Activated T-cell treated with anti-CD3 and anti-CD28 coated beads, Interleukin-2, amount 50 U/mL, for 4 hours (primary cell): ENCODE measurements around the gene RUNX1. TPM values are rescaled to one million over a fixed set of nuclear protein-coding genes. Genes with fewer than 3 reads are reported as not detected.

Experiments
- ATAC-seq, 2 donors: fragments of 200-7000 bp; cut with Tn5 transposase; one replicate each; pipeline ENCODE4 v1.10.0; 2021
- DNase-seq: peaks from one replicate; pipeline ENCODE4 v3.0.0-alpha.2; 2020
- H3K27me3 Mint-ChIP-seq: one replicate; pipeline ENCODE4 v1.8.0; 2021; ENCODE audit warnings: low read depth, mixed read lengths
- H3K36me3 Mint-ChIP-seq: one replicate; pipeline ENCODE4 v1.8.0; 2022; ENCODE audit warnings: mixed read lengths; ENCODE audit not compliant: insufficient read depth
- H3K4me1 Mint-ChIP-seq: one replicate; pipeline ENCODE4 v1.8.0; 2021; ENCODE audit warnings: low read depth, mixed read lengths
- H3K4me3 Mint-ChIP-seq: one replicate; pipeline ENCODE4 v1.8.0; 2021; ENCODE audit warnings: mild to moderate bottlenecking, moderate library complexity, mixed read lengths
- H3K9me3 Mint-ChIP-seq: one replicate; pipeline ENCODE4 v1.8.0; 2021; ENCODE audit warnings: mixed read lengths
- total RNA-seq, 3 donors: library from RNA; stranded (reverse); gene quantifications; one replicate each; pipeline ENCODE4 v1.2.1, GENCODE V29; 2021

The RUNX1 gene
- total RNA-seq, 3 donors from 2014 or later = 91.6 to 116 (median 99.9) TPM

DNA sequence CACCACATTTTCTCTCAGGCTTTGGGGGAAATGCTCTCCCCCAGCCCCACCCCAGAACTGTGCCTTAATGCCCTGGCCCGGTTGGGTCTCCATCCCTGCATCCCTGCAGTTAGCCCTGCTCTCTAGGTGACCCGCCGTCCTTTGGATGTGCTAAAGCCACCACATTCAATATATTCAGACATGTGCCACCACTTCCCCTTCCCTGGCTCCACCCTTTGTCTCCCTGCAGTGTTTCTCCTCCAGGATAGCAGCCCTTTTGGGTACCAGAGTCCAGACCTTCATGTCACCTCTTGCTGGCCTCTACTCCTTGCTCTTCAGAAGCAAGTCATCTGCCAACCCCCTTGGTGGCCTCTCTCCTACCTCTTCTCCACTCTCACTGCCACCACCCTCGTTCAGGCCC is 41.8 kb downstream of the RUNX1 start:
- Mint-ChIP-seq H3K36me3 (peaks cover 40% of the 10 kb centered on the region), H3K4me1 (peaks cover 89% of the 10 kb centered on the region), H3K27me3 (no peaks in the 10 kb centered on the region), H3K9me3 (no peaks in the 10 kb centered on the region), H3K4me3 (no peak overlapping the region)
- DNase-seq (no peak), ATAC-seq (no peak)

- peaks cover 88% of the 10 kb centered on the region for H3K4me1 Mint-ChIP-seq
- peaks cover 40% of the 10 kb centered on the region for H3K36me3 Mint-ChIP-seq
- no peak for DNase-seq
Observed at GRCh38 chr21:35006771-35007170, 42.3 kb downstream of the RUNX1 start.

DNA sequence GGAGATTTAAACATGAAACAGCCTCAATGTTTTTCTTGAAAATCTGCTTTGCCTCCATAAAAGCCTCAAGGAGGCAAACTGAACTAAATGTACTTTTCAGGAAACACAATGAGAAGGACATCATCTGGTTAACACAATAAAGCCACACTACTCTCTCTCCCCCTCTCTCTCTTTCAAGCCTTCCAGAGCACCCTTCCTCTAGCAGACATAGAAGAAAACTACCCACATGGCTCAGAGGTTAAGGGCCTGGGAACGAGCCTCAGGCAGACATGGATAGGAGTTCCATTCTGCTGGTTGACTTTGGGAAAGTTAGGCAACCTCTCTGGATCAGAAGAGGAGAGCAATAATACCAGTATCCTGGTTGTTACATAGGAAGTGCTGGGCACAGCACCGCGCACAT is 42.9 kb downstream of the RUNX1 start:
- H3K4me1 Mint-ChIP-seq = peaks cover 88% of the 10 kb centered on the region
- DNase-seq (no peak), ATAC-seq (no peak)
- H3K36me3 Mint-ChIP-seq = peaks cover 40% of the 10 kb centered on the region
- H3K4me3 Mint-ChIP-seq = no peak overlapping the region
- no peaks in the 10 kb centered on the region for H3K9me3 Mint-ChIP-seq
- no peaks in the 10 kb centered on the region for H3K27me3 Mint-ChIP-seq

More at GRCh38 chr21:35006771-35007170, 42.3 kb downstream of the RUNX1 start:
- H3K4me3 Mint-ChIP-seq = no peak overlapping the region
- ATAC-seq = no peak
- H3K27me3 Mint-ChIP-seq = no peaks in the 10 kb centered on the region
- H3K9me3 Mint-ChIP-seq = no peaks in the 10 kb centered on the region

DNA sequence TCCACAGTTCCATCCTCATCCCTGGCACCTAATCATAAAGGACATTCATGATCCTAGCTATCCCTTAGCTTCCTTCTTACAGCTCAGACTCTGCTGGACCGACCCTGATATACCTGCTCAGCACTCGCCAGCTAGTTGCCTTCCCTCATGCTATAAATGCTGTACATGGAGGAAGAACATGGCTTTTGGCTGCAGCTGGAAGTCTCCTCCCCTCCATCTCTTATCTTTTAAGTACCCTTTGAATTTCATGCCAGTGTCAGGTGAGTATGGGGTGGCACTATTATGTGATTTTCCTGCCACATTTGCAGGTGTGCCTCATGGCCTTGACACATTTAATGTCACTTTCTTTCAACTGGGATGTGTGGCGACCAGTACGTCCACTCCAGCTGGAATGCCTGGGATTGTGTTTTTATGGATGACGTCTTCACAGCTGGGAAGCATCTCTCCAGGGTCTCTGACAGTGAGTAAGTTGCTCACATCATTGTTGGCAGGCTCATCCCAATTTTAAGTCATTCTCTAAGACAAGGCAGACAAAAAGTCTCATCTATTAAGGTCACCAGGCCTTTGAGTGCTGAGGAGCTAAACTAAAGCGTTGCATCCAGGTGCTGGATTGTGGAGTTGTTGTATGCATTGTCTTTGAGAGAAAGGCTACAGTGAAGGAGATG is 43.4 kb downstream of the RUNX1 start:
- Mint-ChIP-seq H3K27me3 (no peaks in the 10 kb centered on the region), H3K9me3 (no peaks in the 10 kb centered on the region), H3K36me3 (peaks cover 41% of the 10 kb centered on the region), H3K4me1 (peaks cover 85% of the 10 kb centered on the region), H3K4me3 (no peak overlapping the region)
- ATAC-seq (no peak), DNase-seq (no peak)

GRCh38 chr21:35005077-35005476 is 44.0 kb downstream of the RUNX1 start:
- Mint-ChIP-seq H3K27me3 (no peaks in the 10 kb centered on the region), H3K9me3 (no peaks in the 10 kb centered on the region), H3K4me1 (peaks cover 85% of the 10 kb centered on the region), H3K4me3 (no peak overlapping the region), H3K36me3 (peaks cover 40% of the 10 kb centered on the region)
- DNase-seq (no peak), ATAC-seq (peak in 1 of 2 donors; percentile 7)

DNA sequence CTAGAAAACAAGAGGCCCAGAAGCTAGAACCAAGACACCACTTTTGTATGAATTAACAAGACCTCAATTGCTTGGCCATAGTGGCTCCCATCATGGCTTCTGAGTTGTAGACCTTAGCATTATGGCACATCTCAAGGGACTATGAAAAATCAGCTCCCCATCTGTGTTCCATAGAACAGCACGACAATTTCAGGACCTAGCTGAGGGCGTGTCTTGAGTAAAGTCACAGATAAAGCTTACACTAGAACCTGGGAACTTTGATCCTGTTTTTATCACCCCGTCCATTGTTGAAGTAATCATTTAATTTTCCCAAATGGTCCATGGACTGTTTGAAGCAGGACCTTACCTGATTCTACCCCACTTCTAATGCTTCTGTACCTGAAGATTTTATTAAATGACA is 44.8 kb downstream of the RUNX1 start:
- no peak for ATAC-seq
- Mint-ChIP-seq H3K4me3 (no peak overlapping the region), H3K4me1 (peaks cover 88% of the 10 kb centered on the region), H3K27me3 (no peaks in the 10 kb centered on the region), H3K9me3 (no peaks in the 10 kb centered on the region), H3K36me3 (peaks cover 40% of the 10 kb centered on the region)
- DNase-seq = no peak

DNA sequence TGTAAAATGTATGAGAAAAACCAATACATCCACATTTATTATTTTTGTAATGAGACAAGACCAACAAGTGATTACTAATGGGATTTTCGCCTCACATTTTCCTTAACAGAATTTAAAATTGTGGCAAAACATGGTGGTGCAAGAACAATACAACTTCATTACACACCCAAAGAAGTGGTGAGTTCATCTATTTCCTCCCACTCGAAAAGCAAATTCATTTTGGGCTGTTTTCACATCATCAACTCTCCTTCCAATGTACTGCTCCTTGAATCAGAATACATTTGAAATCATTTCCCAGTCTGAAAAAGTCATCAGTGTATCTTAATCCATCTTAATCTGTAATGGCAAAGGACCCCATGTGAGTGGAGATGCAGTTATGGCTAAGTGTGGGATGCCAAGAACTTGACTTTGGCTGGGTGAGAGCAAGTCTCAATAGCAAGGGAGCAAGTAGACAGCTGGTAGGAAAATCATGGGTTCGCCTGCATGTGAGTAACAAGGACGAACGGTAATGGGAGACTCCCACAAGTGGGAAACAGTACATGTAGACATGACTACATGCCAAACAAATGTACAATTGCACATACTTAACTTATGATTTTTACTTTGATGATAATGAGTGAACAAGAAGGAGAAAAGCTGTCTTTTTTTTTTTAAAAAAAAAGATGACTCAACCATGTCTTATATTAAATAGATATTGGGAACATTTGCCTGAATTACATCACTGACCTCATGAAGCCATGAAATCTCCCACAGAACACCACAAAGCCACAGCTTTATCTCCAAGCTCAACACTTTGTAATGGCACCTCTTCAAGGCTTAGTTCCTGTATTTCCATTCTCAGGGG is 46.0 kb downstream of the RUNX1 start:
- peak; percentile 25 to 45 for ATAC-seq
- Mint-ChIP-seq H3K27me3 (no peaks in the 10 kb centered on the region), H3K4me1 (peaks cover 91% of the 10 kb centered on the region), H3K36me3 (peaks cover 37% of the 10 kb centered on the region), H3K9me3 (no peaks in the 10 kb centered on the region), H3K4me3 (no peak overlapping the region)
- DNase-seq = no peak

DNA sequence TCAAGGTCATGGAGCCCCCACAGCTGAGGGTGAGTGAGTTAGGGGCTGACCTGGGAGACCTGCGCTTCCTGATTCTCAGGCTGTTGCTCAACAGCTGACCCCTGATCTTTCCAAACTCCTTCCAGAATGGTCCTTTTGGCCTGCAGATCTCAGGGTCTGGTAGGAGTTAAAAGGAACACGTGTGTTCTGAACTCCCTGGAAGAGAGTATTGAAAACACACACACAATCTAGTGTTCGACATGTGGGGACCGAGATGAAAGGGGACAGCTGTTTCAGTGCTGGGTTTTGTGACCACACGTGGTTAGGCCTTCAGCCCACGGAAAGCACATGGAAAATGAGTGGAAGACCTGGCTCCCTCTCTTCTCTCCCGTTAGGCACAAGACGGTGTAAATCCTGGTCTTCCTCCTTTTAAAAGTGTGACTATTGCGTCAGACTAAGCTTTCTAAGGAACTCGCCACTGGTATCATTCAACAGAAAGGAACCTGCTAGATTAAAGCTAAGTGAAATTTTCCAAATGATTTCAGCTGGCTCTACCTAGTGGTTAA is 49.6 kb downstream of the RUNX1 start:
- Mint-ChIP-seq H3K4me1 (peaks cover 92% of the 10 kb centered on the region), H3K9me3 (no peaks in the 10 kb centered on the region), H3K27me3 (no peaks in the 10 kb centered on the region), H3K36me3 (peaks cover 27% of the 10 kb centered on the region), H3K4me3 (no peak overlapping the region)
- DNase-seq = no peak
- ATAC-seq = no peak

DNA sequence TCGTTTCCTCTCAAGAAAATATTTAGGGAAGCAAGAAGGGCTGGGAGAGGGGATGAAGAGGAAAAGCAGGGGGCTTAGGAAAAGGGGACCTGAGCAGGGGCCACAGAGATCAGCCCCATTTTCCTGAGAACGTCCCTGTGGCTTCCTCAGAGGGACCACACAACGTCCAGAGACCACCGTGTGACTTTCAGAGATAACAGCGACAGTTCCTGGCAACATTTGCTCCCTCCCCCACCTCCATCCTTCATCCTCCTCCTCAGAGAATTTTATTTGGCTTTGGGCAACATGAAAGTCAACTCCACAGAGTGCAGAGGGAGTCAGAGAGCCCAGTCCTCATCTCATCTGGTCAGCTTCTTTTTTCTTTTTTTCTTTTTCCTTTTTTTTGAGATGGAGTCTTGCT is 50.9 kb downstream of the RUNX1 start:
- DNase-seq = no peak
- H3K9me3 Mint-ChIP-seq = no peaks in the 10 kb centered on the region
- peaks cover 22% of the 10 kb centered on the region for H3K36me3 Mint-ChIP-seq
- H3K4me1 Mint-ChIP-seq = peaks cover 79% of the 10 kb centered on the region
- no peak overlapping the region for H3K4me3 Mint-ChIP-seq
- ATAC-seq = no peak
- no peaks in the 10 kb centered on the region for H3K27me3 Mint-ChIP-seq

GRCh38 chr21:34997294-34997693 is 51.8 kb downstream of the RUNX1 start:
- Mint-ChIP-seq H3K4me3 (no peak overlapping the region), H3K9me3 (no peaks in the 10 kb centered on the region), H3K27me3 (no peaks in the 10 kb centered on the region), H3K4me1 (peaks cover 73% of the 10 kb centered on the region), H3K36me3 (peaks cover 22% of the 10 kb centered on the region)
- DNase-seq = no peak
- no peak for ATAC-seq

DNA sequence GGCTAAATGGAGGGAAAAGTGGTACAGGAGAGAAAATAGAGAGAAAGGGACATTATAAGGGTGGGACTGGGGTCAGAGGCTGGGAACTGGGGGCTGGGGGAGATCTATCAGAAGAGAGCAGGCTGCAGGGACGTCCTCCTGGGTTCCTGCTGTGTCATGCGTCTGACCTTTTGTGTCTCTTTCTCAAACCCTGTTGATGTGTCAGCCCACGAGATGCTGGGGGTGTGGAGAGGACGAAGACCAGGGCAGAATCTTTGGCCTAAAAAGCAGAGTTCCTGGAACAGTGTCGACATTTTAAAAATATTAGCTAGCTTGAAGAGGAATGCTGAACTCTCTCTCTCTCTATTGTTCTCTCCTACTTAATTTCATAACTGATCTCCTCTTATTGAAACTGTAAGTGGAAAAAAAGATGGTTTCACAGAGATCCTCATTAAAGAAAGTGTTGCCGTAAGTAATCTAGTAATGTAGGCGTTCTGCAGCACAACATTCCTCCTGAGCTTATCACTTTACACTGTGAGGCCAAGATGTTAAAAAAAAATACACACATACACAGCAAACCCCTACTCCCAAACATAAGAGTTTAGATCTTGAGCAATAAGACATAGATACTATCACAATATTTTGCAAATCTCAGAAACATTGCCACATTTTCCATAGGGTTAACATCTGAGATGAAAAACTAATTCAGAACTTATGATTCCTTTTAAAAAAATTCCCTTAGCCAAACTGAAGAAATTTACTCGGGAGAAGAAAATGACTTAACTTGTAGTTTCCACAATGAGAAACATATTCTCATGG is 52.6 kb downstream of the RUNX1 start:
- Mint-ChIP-seq H3K27me3 (no peaks in the 10 kb centered on the region), H3K4me3 (peak overlapping the region; percentile 39), H3K9me3 (no peaks in the 10 kb centered on the region), H3K4me1 (peaks cover 74% of the 10 kb centered on the region), H3K36me3 (peaks cover 23% of the 10 kb centered on the region)
- peak; percentile 28 for DNase-seq
- ATAC-seq = peak; percentile 54 to 55

GRCh38 chr21:34995979-34996303 is 53.2 kb downstream of the RUNX1 start:
- Mint-ChIP-seq H3K9me3 (no peaks in the 10 kb centered on the region), H3K27me3 (no peaks in the 10 kb centered on the region), H3K4me3 (peak overlapping the region; percentile 24), H3K4me1 (peaks cover 77% of the 10 kb centered on the region), H3K36me3 (peaks cover 28% of the 10 kb centered on the region)
- ATAC-seq (no peak), DNase-seq (no peak)

GRCh38 chr21:34994766-34995631 is 54.1 kb downstream of the RUNX1 start:
- Mint-ChIP-seq H3K27me3 (no peaks in the 10 kb centered on the region), H3K36me3 (peaks cover 29% of the 10 kb centered on the region), H3K4me1 (peaks cover 79% of the 10 kb centered on the region), H3K9me3 (no peaks in the 10 kb centered on the region), H3K4me3 (no peak overlapping the region)
- ATAC-seq = peak in 1 of 2 donors; percentile 48
- no peak for DNase-seq
